EH (cell line): ENCODE data around the gene U2AF2.

ENCODE experiments used
- DNase-seq: peaks from one replicate; pipeline ENCODE4 v3.0.0-alpha.2; 2015; ENCODE audit warnings: low read depth

The U2AF2 gene

DNA sequence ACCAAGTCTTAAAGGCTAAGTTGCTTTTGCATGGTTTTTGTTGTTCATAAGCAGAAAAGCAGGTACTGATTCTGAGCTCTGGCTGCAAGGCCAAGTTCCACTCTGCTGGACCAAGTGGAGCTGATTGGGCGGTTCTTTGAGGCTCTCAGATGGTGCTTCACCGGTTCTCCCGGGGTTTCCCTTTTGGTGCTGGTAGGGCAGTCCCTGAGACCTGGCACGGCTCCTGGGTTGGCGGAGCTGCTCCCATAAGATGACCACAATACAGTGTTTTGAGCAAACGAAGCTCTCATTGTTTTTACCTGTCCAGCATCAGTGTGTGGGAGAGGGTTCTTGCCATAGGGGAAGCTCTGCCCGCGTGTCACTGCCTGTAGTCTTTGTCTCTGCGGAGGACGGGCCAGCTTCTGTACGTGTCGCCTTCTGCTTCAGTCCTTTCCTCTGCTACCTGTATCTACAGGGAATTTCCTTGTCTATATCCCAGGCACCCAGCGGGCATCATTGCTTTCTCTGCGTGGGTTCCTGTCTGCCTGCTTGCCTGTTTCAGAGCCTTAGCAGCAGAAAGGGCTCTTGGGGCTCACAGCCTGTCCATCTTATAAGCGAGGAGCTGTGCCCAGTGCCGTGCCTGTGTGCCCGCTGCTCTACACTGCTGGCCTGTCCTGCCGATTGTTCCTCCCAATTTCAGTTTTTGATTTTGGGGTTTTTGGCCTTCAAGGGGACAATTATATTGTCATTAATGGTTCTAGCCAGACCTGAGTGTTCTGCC lies 2.3 kb downstream of the U2AF2 start:
- peak; percentile 20 for DNase-seq

DNA sequence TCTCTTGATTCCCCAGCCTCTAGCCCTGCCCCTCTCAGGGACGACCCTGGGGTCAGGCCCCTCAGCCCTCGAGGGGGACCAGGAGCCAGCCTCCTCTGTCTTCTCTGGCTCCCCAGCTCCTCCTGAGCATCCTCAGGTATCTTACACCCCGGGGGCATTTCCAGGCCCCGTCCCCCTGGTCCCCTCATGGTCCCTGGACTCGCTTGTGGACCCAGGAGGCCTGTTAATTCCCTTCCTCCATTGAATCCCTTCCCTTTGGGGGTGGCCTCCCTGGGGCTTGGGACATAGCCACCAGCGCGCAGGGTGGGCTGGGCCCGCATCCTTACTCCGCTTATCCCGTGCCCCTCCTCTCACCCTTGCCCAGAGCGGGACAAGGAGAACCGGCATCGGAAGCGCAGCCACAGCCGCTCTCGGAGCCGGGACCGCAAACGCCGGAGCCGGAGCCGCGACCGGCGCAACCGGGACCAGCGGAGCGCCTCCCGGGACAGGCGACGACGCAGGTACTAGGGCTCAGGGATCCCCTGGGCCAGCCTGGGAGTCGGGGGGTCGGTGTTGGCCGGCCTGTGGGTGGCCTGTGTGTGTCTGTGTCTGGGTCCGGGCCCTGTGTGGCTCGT lies 4.1 kb downstream of the U2AF2 start:
- DNase-seq, result no peak

DNA sequence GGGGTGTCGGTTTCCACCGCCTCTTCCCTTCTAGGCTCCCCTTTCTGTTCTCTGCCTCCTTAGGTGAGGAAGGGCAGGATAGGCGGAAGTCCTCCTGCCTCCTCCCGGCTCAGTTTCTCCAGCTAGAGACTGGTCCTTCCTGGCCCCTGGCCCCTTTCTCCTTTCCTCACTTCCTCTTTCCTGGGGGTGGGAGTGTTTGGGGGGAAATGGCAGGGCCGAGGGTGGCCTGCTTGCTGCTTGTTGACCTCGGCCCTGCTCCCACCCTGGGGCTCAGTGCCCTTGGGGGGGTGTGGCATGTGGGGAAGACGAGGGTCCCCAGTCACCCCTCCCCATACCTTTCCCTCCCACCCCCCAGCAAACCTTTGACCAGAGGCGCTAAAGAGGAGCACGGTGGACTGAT lies 5.0 kb downstream of the U2AF2 start:
- DNase-seq, result no peak

DNA sequence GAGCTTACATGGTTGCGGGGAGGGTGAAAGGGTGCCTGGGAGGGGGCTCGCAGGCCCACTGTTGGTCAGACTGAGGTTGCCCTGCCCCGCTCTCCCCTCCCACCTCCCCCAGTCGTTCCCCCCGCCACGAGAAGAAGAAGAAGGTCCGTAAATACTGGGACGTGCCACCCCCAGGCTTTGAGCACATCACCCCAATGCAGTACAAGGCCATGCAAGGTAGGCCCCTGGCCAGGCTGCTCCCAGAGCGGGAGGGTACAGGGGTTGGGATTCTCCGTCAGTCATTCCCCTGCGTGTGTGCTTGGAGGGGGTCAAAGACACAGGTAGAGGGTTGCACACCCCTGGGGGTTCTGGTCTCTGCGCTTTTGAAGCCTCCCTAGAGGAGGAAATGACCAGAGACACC lies 5.6 kb downstream of the U2AF2 start:
- no peak for DNase-seq

DNA sequence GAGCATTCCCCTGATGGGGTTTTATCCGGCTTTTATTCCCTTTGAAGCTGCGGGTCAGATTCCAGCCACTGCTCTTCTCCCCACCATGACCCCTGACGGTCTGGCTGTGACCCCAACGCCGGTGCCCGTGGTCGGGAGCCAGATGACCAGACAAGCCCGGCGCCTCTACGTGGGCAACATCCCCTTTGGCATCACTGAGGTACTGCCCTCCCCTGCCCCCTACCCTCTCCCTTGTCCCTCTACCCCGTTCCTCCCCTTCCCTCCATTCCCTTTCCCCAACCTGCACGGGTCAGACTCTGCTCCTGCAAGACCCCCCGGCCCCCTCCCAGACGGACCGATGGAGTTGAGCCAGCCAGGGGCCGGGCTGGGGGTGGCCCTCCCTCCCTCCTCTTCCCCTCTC lies 6.2 kb downstream of the U2AF2 start:
- no peak for DNase-seq

DNA sequence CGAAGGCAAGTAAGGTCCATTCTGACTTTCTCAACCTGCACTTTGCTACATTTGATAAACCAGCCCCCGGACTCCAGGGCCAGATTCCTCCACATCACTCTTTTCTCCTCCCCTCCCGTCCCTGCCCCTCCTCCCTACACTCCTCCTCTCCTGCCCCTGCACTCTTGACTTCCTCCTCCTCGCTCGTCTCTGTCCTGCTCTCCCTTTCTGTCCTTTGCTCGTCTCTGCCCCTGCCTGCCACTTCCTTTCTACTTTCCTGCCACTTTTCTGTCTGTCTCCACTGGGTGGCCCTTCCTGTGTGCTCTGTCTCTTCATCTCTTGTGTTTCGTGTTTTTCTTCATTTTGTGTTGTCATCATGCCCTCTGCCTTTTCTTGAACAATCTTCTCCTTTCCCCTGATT lies 7.0 kb downstream of the U2AF2 start:
- DNase-seq, result no peak

DNA sequence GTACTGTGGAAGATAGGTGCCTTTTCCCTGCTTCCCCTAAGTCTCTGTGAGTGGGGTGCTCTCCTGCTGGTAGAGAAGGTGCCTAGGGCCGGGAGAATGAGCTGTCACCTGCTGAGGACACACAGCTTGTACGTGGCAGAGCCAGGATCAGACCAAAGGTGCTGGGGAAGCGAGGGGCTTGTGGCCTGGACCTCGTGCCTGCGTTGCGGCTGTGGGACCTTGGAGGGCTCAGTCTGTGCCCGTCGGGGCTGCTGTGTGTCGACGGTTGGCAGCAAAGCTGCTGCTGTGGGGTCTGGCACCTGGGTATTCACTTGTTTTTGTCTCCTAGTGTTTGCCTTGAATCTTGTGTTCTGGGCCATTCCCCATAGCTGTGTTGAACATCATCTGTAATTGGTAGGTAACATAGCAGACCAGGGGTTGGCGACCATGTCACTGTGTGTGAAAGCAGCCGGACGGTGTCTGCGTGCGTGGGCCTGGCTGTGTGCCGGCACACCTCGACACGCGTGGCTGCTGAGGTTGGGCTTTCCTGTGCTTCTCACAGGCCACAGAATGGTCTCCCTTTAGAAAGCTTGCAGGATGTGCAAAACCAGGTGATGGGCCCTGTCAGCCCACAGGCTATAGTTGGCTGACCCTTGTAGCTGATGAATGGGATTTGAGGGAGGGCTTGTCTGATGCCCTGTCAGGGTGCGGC lies 9.2 kb downstream of the U2AF2 start:
- DNase-seq, result no peak

DNA sequence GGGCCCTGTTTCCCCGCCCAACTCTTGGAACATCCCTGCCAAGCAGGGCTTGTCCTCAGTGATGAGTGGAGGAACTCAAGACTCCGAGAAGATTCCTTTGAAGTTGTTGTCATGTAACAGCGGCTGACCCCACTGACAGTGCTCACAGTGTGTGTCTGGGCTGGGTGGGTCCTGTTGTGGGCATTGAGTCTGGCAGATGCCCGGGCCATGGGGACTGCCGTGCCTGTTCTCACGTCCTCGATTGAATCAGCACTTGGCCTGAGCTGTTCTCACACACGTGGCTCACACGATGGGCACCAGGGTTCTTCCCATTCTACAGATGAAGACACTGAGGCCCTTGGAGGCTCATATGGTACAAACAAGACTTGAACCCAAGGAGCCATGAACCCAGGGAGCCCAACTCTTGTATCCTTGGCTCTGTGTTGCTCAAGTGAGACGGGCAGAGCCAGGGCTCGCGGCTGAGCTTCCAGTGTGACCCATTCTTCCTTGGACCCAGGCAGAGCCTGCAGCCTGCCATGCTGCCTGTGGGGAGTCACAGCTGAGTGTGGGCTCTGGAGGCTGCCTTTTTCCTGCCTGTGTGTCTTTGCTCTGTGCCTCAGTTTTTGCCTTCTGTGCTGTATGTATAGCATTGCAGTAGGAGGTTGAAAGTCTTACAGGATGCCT lies 11.6 kb downstream of the U2AF2 start:
- DNase-seq, result no peak

DNA sequence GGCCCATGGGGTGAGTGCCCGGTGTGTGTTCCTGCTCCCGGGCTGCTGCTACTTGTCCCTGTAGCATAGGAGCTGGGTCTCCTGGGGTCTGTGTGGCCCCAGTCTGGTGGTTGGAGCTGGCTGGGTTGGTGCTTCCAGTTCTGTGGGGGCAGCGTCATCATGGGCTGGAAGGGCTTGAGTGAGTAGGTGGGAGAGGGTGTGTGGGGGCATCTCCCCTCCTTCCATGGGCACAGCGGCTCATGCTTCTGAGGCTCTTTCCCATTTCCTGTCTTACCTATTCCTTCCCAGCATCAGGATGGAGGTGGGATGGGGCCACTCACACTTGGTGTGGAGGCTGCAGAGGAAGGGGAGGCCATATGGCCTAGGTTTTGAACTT lies 12.2 kb downstream of the U2AF2 start:
- DNase-seq, result no peak

DNA sequence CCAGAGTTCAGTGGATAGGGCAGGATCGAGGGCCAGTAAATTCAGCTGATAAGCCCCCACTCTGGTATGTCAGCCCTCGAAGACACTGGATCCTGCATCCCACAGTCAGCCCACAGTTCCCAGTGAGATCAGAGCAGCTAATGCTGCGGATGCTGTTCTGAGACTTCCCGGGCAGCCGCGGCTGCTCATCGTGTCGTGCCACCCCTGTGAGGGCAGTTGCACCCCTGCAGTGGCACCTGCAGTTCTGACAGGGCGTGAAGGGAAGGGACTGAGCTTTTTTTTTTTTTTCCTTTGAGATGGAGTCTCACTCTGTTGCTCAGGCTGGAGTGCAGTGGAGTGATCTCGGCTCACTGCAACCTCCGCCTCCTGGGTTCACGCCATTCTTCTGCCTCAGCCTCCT lies 12.7 kb downstream of the U2AF2 start:
- DNase-seq, result no peak

DNA sequence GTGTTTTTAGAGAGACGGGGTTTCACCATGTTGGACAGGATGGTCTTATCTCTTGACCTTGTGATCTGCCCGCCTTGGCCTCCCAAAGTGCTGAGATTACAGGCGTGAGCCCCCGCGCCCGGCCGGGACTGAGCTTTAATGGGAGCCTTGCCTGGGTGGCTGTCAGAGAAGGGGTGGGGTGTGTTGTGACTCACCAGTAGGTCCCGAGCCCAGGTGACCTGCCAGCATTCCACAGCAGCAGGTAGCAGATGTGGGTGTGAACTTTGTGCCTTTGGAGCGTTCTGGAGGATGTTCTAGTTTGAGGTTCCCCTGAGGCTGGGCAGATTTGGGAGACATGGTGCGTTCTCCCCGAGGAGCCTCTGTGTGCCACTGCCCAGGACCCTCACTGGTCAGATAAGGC lies 13.1 kb downstream of the U2AF2 start:
- DNase-seq, result no peak

DNA sequence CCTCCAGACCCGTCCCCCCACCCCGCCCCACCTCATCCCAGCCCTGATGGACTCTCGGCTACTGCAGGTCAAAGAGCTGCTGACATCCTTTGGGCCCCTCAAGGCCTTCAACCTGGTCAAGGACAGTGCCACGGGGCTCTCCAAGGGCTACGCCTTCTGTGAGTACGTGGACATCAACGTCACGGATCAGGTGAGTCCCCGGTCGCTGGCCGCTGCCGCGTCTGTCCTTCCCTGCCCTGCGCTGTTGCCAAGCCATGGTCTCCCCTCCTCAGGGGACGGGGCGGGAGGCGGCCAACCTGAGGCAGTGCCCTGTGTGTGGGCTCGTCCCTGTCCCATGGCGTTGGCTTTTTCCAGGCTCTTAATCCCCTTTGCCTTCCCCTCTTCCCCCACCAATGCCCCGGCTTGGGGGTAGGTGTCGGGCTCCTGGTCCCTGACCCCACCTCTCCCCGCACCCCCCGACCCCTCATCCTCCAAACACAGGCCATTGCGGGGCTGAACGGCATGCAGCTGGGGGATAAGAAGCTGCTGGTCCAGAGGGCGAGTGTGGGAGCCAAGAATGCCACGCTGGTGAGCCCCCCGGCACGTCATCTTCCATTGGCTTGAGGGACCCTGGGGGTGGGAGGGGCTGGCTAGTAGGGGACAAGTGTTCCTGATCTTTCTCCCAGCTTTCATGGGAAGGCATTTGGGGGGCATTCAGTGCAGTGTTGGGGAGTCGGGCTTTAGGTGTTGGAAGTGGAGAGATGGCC lies 13.9 kb downstream of the U2AF2 start:
- DNase-seq, result no peak

DNA sequence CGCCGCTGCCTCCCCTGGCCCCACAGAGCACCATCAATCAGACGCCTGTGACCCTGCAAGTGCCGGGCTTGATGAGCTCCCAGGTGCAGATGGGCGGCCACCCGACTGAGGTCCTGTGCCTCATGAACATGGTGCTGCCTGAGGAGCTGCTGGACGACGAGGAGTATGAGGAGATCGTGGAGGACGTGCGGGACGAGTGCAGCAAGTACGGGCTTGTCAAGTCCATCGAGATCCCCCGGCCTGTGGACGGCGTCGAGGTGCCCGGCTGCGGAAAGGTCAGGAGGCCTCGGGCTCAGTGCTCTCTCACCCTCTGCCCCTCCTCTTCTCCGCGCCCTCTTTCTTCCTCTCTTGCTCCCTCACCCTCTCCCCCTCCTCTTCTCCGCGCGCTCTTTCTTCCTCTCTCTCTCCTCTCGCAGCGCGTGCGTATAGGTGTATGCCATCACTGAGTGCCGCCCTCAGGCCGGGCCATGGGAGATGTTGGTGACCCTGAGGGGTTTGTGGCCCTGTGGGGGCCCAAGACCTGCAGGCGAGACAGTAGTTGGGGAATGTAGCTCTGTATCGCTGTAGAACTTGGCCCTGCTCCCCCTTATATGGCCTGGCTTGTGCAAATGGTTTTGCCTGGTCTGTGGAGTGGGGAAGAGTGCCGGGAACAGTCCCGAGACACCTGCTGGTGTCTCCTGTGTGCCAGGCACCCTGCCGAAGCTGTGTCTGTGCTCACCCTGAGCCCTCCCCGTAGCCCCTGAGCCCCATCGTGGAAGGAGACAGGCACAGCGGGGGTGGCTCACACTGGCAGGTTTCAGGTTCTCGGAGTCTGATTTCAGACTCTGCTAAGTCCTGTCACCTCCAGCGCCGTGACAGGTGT lies 14.8 kb downstream of the U2AF2 start:
- DNase-seq, result no peak

DNA sequence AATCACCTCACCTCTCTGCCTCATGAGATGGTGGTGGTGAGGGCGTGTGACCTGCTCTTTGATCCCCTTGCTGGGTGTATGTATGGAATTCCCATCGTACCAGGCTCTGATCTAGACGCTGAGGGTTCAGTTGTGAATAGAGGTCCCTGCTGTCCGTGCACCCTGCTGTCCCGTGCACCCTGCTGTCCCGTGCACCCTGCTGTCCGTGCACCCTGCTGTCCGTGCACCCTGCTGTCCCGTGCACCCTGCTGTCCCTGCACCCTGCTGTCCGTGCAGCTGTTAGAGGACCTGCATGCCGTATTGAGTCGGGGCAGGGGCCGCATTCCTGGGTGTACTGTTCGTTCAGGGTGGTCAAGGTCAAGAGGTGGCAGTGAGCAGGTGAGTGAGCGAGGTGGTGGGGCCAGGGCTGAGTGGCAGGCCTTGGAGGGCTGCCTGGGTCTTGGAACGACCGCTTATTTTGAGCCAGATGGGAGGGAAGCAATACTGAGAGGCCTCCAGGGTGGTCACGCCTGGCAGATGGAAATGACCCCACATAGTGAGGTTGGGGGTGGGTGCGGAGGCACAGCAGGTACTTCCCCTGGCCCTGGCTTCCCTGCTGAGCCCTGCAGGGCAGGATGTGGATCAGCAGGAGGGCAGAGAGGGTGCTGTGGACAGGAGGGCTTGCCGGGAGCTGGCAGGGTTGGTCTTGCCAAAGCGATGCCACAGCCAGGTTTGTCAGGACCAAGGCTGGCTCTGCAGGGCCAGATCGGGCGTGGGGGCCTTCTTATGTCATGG lies 15.6 kb downstream of the U2AF2 start:
- DNase-seq, result no peak

DNA sequence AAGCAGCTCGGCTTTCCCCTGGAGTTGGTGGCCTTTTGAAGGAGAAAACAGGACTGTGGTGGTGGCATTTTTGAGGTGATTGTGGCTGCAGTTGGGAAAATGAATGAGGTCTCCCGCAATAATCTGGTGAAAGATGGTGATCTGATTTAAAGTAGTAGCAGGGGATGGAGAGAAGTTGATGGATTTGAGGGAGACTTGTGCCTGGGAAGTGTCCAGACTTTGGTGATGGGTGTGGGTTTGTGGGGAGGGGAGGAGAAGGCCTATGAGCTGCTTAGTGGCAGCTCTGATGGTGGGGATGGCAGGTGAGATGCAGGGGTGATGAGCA lies 16.2 kb downstream of the U2AF2 start:
- no peak for DNase-seq

DNA sequence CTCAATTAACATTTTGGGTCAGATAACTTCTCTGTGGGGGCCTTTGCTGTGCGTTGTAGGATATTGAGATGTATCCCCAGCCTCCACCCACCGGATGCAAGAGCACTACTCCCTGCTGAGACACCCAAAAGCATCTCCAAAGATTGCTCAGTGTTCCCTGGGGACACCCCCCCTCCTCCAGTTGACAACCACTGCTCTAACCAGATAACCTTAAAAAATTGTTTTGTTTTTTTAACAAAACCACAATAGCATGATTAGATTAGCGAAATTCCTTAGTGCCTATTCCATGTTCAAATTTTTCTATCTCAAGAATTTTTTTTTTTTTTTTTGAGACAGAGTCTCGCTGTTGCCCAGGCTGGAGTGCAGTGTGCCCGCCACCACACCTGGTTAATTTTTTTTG lies 17.6 kb downstream of the U2AF2 start:
- DNase-seq, result peak; percentile 66

DNA sequence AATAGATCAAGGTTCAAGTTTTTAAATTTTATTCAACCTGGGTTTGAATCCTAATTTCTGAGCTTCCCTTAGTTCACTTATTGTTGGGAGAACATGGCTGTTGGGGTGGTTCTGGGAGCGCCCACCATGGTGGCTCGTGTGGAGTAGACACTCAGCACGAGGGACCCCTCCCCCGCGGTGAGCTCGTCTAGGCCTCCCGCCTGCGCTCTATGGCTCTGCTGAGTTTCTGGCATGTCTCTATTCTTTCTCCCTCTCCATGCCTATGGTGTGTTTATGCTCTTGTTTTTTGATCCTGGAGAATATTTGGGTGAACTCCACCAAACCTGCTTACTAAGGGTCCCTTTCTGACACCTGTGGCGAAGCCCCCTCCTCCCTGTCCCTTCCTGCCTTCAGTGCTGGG lies 18.6 kb downstream of the U2AF2 start:
- DNase-seq, result no peak

DNA sequence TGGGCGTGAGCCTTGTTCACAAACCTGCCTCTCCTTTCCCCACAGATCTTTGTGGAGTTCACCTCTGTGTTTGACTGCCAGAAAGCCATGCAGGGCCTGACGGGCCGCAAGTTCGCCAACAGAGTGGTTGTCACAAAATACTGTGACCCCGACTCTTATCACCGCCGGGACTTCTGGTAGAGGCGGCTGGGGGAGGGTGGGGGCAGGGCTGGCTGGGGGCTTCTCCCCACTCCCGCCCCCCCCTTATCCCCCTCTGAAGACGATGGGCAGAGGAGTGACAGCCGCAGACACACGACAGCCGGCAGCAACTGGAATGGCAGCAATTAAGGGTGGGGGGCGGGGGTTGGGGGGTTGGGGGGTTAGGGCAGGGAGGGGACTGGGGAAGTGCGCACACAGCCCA lies 19.1 kb downstream of the U2AF2 start:
- no peak for DNase-seq

DNA sequence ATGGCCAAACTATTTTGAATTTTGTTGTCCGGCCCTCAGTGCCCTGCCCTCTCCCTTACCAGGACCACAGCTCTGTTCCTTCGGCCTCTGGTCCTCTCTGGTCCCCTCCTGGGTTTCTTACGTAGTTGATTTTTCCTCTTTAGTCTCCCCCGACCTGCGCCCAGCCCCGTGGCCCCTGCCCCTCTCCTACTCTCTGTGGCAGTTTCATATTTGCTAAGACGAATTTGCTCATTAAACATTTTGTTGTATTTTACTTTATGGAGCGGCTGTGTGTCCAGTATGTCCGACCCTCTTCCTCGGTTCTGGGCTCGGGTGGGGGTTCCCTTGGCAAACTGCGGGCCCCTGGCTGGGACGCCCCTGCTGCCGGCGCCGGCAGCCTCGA lies 19.6 kb downstream of the U2AF2 start:
- DNase-seq, result no peak

DNA sequence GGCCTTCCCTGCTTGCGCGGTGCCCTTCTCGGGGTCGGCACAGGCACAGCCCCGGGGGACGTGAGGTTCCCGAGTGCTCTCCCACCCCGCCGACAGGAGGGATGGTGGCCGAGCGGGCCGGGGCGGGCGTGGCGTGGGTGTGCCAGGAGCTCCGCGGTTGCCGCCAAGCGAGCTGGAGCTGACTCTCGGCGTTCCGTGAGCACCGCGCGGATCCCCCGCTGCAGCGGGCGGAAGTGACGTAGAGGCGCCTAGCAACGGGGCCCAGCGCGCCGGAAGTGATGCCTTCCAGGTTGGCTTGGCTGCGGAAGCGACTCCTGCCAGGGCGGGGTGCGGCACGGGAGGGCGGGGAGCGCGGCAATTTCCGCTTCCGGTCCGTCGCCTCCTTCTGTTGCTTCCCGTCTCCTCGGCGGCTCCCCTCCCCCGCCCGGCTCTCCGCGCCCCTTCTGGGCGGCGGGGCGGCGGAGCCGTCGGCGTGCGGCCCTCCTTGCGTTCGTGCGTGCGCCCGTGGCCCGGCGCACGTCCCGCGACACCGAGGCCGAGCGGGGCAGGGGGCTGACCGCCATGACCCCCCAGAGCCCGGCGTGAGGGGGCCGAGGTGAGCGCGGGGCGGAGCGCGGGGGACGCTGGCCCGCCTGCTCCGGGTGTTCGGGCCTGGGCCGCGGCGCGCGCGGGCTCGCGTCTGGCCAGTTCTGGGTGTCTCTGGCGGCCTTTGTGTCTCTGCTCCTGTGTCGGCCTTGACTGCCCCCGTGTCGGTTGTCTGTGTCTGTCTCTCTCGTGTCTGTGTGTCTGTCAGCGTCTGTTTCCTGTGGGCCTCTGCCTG lies 20.2 kb downstream of the U2AF2 start, which contains the start of gene EPN1:
TSS of gene EPN1 (plus strand) at position 386 of the 820 bp plus-strand sequence. CDS start 3,402 bp downstream, outside the sequence.
- DNase-seq, result peak; percentile 97
